ENCODE results near the gene SULF2. TPM values are rescaled to one million over a fixed set of nuclear protein-coding genes. Genes with fewer than 3 reads are reported as not detected.

Gene SULF2
- total and polyA plus RNA-seq, 2 of the 4 experiments (the other 2 are of a cell fraction): 0.54 to 0.77 TPM

- H2BK20ac ChIP-seq (ENCODE audit: low read depth, low read length): no peak overlapping the region
- TF ChIP-seq RFX5 (IDR thresholded peaks at IDR 0.05; ENCODE audit: low read depth, low read length) (no peak), POLR2A (IDR thresholded peaks at IDR 0.05; ENCODE audit: low read depth, low read length) (no peak), MAFK (IDR thresholded peaks at IDR 0.05; ENCODE audit: low read depth, low read length) (no peak), BHLHE40 (IDR thresholded peaks at IDR 0.05; ENCODE audit: low read depth, low read length) (no peak), FOS (IDR thresholded peaks at IDR 0.05; ENCODE audit: low read depth, low read length) (no peak), SMC3 (IDR thresholded peaks at IDR 0.05; ENCODE audit: low read depth, low read length) (no peak), MAZ (IDR thresholded peaks at IDR 0.05; ENCODE audit: borderline replicate concordance, low read depth, low read length) (no peak), RCOR1 (IDR thresholded peaks at IDR 0.05; ENCODE audit: insufficient replicate concordance, low read length) (no peak), RAD21 (IDR thresholded peaks at IDR 0.05; ENCODE audit: low read length) (no peak), NFE2L2 (IDR thresholded peaks at IDR 0.05; ENCODE audit: low read depth, low read length) (no peak), ELK1 (IDR thresholded peaks at IDR 0.05; ENCODE audit: borderline replicate concordance, low read depth, low read length) (no peak), MXI1 (IDR thresholded peaks at IDR 0.05; ENCODE audit: borderline replicate concordance, low read depth, low read length) (no peak), CEBPB (IDR thresholded peaks at IDR 0.05; ENCODE audit: low read depth, low read length) (no peak), USF2 (IDR thresholded peaks at IDR 0.05; ENCODE audit: low read depth, low read length) (no peak), CTCF (conservative IDR thresholded peaks at IDR 0.05; ENCODE audit: low read depth, low read length) (no peak)
Measured at GRCh38 chr20:47660983-47661700, 124.1 kb downstream of the SULF2 start.

More at GRCh38 chr20:47660983-47661700, 124.1 kb downstream of the SULF2 start:
- Histone ChIP-seq H2BK120ac (ENCODE audit: low read depth, low read length) (no peak overlapping the region), H4K5ac (ENCODE audit: low read depth, low read length) (no peak overlapping the region), H3K9ac (ENCODE audit: low read depth, low read length) (no peak overlapping the region), H3K9me1 (ENCODE audit: insufficient read depth, low read length) (peaks cover 3% of the 10 kb centered on the region; the same call in 1 of the 2 replicates), H3K4me3 (ENCODE audit: insufficient read depth, low read depth, low read length) (no peak overlapping the region), H3K27me3 (ENCODE audit: control insufficient read depth, insufficient read depth, low read length) (no peaks in the 10 kb centered on the region), H3K79me1 (ENCODE audit: low read depth in 1 of 2, low read length in 2 of 2) (0 out of 4 replicates have a peak, but pooled peaks cover 0 to 2% of the 10 kb centered on the region in 2 experiments), H4K91ac (ENCODE audit: insufficient read depth, low read depth, low read length) (no peak overlapping the region), H3K14ac (replicated peaks; ENCODE audit: low read depth, low read length) (no peak overlapping the region), H3K18ac (ENCODE audit: low read depth, low read length) (no peak overlapping the region), H2AFZ (replicated peaks; ENCODE audit: low read length, poor library complexity) (no peak overlapping the region), H2AK9ac (replicated peaks; ENCODE audit: low read depth, low read length, poor library complexity) (no peak overlapping the region), H3K9me3 (ENCODE audit: control insufficient read depth, insufficient read depth, low read length) (no peaks in the 10 kb centered on the region), H3K56ac (ENCODE audit: extremely low read depth, insufficient read depth, low read length) (no peak overlapping the region), H3K4me1 (ENCODE audit: control insufficient read depth, insufficient read depth, low read length) (no peaks in the 10 kb centered on the region), H3K23ac (ENCODE audit: low read depth, low read length) (no peak overlapping the region), H3K4me2 (ENCODE audit: low read depth, low read length) (no peak overlapping the region), H3K27ac (ENCODE audit: insufficient read depth, low read length) (no peak overlapping the region), H4K8ac (ENCODE audit: low read depth in 2 of 2, low read length in 2 of 2) (no peak overlapping the region), H2BK5ac (ENCODE audit: low read depth, low read length, poor library complexity, severe bottlenecking) (no peak overlapping the region), H4K20me1 (ENCODE audit: insufficient read depth, low read length) (no peaks in the 10 kb centered on the region), H3K36me3 (ENCODE audit: control insufficient read depth, insufficient read depth, low read length) (peaks cover 15% of the 10 kb centered on the region; the same call in 1 of the 2 replicates), H2BK15ac (ENCODE audit: low read depth, low read length) (no peak overlapping the region), H2AK5ac (ENCODE audit: low read depth, low read length) (no peak overlapping the region), H3K4ac (ENCODE audit: low read depth, low read length) (no peak overlapping the region)
- BruUV-seq (replicated peaks): no TSS peak
- dilution Hi-C loops (cut with HindIII; ENCODE audit: low sequenced_read_pairs, unreplicated experiment): no loop called here
- ChIA-PET POLR2A (ENCODE audit: unreplicated experiment) (no interaction called here), CTCF (interaction anchor here (0.6 kb wide), 2 partner anchors 150 to 713 kb away, joined by 3 to 5 read pairs; no protein-coding TSS in a partner anchor)
- in situ Hi-C loops (cut with MboI; ENCODE audit: low sequenced_read_pairs): loop anchor here (25.0 kb wide), 1 partner anchor 1251 kb away; the partner anchor contains the start of gene ARFGEF2
- intact Hi-C loops (cut with micrococcal nuclease): loop anchor here (5.0 kb wide), 1 partner anchor 636 kb away; no protein-coding TSS in a partner anchor
- WGBS, 2 experiments (ENCODE audit: extremely low coverage in 2 of 2, insufficient read length in 1 of 2): 92% methylated on average over 8 of the region's 12 CpGs; no CpG with 5 or more reads in 1 of the 2 experiments
- no peak for DNase-seq
- no peak for ATAC-seq (ENCODE audit: low read depth)

Data from IMR-90 (cell line).